HL-60/S4 (cell line): ENCODE measurements around the gene MEN1.

Source experiments
- in situ Hi-C: fragments of 300-500 bp; cut with MboI; formaldehyde crosslinking; loops from 2 replicates; pipeline ENCODE4 v1.14.3; 2022; ENCODE audit warnings: low sequenced_read_pairs

The MEN1 gene

GRCh38 chr11:64846998-64847666 is 36.8 kb upstream of the MEN1 start:
- in situ Hi-C loops: loop anchor here (5.0 to 10.0 kb wide), 2 partner anchors 45 to 268 kb away; partner anchors contain the start of genes TM7SF2 and ZNHIT2

GRCh38 chr11:64845776-64846129 is 35.4 kb upstream of the MEN1 start:
- in situ Hi-C loops: loop anchor here (5.0 to 10.0 kb wide), 2 partner anchors 47 to 269 kb away; partner anchors contain the start of genes TM7SF2 and ZNHIT2

- in situ Hi-C loops: loop anchor here (5.0 to 10.0 kb wide), 2 partner anchors 47 to 270 kb away; partner anchors contain the start of genes TM7SF2 and ZNHIT2
Measured at GRCh38 chr11:64845129-64845775, 34.9 kb upstream of the MEN1 start.

GRCh38 chr11:64844330-64845128 is 34.2 kb upstream of the MEN1 start, which contains the start of gene CDC42BPG:
Gene CDC42BPG (minus strand): TSS chr11:64844653. CDS start chr11:64844569, 84 bp downstream.
- in situ Hi-C loops: loop anchor here (5.0 to 10.0 kb wide), 2 partner anchors 48 to 270 kb away; partner anchors contain the start of genes TM7SF2 and ZNHIT2

- in situ Hi-C loops: loop anchor here (10.0 kb wide), 1 partner anchor 271 kb away; the partner anchor contains the start of genes TM7SF2 and ZNHIT2
Measured at GRCh38 chr11:64843686-64844329, 33.5 kb upstream of the MEN1 start.

- in situ Hi-C loops: loop anchor here (10.0 kb wide), 1 partner anchor 272 kb away; the partner anchor contains the start of genes TM7SF2 and ZNHIT2
Measured at GRCh38 chr11:64842851-64843685, 32.7 kb upstream of the MEN1 start.

GRCh38 chr11:64842366-64842759 is 32.0 kb upstream of the MEN1 start:
- in situ Hi-C loops: loop anchor here (10.0 kb wide), 1 partner anchor 272 kb away; the partner anchor contains the start of genes TM7SF2 and ZNHIT2

GRCh38 chr11:64841592-64842365 is 31.4 kb upstream of the MEN1 start:
- in situ Hi-C loops: loop anchor here (10.0 kb wide), 1 partner anchor 273 kb away; the partner anchor contains the start of genes TM7SF2 and ZNHIT2

GRCh38 chr11:64839887-64840782 is 29.8 kb upstream of the MEN1 start:
- in situ Hi-C loops: loop anchor here (10.0 kb wide), 1 partner anchor 275 kb away; the partner anchor contains the start of genes TM7SF2 and ZNHIT2

- in situ Hi-C loops: no loop called here
Measured at GRCh38 chr11:64839335-64839734, 29.0 kb upstream of the MEN1 start.

- in situ Hi-C loops: no loop called here
Measured at GRCh38 chr11:64838600-64839334, 28.4 kb upstream of the MEN1 start.

- in situ Hi-C loops: no loop called here
Measured at GRCh38 chr11:64837887-64838351, 27.6 kb upstream of the MEN1 start.

- in situ Hi-C loops: no loop called here
Measured at GRCh38 chr11:64836448-64837072, 26.2 kb upstream of the MEN1 start.

- in situ Hi-C loops: no loop called here
Measured at GRCh38 chr11:64835616-64836447, 25.5 kb upstream of the MEN1 start.
